ENCODE data around the gene THUMPD3. TPM values are rescaled to one million over a fixed set of nuclear protein-coding genes. Genes with fewer than 3 reads are reported as not detected.

Gene THUMPD3
- total RNA-seq, 1 donor from 2014 or later: 61.4 TPM

DNA sequence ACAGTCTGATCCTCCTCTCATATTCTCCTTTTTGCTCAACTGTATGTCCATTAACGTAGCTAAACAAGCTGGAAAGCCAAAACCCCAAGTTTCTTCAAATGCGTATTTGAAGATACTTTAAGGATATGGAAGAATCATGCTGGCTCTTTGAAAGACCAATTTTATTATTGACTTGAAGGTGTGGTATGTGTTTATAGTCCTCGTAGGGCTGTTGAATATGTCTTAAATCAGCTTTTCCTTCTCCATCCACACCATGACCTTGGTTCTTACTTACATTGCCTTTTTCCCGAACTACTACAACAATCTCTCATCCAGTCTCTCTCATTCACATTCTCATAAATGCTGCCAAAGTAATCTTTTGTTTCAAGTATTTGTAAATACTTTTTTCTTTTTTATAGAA, 19.7 kb upstream of the THUMPD3 start:
- Mint-ChIP-seq H3K4me1 (ENCODE audit: low read depth) (no peaks in the 10 kb centered on the region), H3K9me3 (no peaks in the 10 kb centered on the region), H3K4me3 (no peak overlapping the region), H3K27ac (no peak overlapping the region), H3K27me3 (ENCODE audit: insufficient read depth) (no peaks in the 10 kb centered on the region), H3K36me3 (ENCODE audit: low read depth) (no peaks in the 10 kb centered on the region)
- no peak for DNase-seq (ENCODE audit: low spot score)
- intact Hi-C loops (cut with micrococcal nuclease): no loop called here

DNA sequence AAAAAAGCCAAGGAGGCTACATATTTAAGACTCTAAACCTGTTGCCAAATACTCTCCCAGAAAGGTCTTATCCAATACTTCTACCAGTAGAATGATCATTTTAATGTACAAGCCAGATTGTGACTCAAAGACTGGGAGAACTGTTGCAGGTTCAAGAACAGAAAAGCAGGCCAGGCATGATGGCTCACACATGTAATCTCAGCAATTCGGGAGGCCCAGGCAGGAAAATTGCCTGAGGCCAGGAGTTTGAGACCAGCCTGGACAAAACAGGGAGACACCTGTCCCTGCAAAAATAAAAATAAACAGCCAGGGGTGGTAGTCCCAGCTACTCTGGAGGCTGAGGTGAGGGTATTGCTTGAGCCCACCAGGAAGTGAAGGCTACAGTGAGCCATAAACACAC, 17.8 kb upstream of the THUMPD3 start:
- no peaks in the 10 kb centered on the region for H3K9me3 Mint-ChIP-seq
- H3K4me3 Mint-ChIP-seq: no peak overlapping the region
- no peaks in the 10 kb centered on the region for H3K27me3 Mint-ChIP-seq (ENCODE audit: insufficient read depth)
- no peak overlapping the region for H3K27ac Mint-ChIP-seq
- no peak for DNase-seq (ENCODE audit: low spot score)
- H3K4me1 Mint-ChIP-seq (ENCODE audit: low read depth): no peaks in the 10 kb centered on the region
- intact Hi-C loops (cut with micrococcal nuclease): no loop called here
- no peaks in the 10 kb centered on the region for H3K36me3 Mint-ChIP-seq (ENCODE audit: low read depth)

DNA sequence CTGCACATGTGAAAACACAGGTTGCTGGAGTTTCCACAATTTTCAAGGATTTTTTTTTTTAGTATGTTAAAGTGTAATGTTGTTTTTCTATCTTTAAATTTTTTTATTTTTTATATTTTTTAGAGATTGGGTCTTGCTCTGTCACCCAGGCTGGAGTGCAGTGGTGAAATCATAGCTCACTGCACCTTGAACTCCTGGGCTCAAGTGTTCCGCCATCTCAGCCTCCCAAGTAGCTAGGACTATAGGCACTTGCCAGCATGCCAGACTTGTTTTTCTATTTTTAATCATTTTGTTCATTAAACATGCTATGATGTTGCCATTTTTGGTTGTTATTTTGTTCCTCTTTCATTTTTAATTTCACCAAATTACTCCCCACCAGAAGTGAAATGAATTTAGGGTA, 16.7 kb upstream of the THUMPD3 start:
- intact Hi-C loops (cut with micrococcal nuclease): no loop called here
- no peak overlapping the region for H3K27ac Mint-ChIP-seq

DNA sequence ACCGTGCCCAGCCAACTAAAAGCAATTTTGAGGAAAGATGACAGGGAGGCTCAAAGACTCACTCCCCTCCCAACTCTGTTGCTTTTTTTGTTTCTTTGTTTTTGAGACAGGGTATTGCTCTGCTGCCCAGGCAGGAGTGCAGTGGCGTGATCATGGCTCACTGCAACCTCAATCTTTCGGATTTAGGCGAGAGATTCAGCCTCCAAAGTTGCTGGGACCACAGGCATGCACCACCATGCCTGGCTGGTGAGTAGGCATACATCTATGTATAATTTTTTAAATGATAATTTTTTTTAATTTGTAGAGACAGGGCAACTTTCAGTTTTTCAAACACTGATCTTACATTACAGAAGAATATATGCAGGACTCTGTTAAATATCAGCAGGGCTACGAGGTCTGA, 15.8 kb upstream of the THUMPD3 start:
- DNase-seq (ENCODE audit: low spot score): no peak
- Mint-ChIP-seq H3K4me3 (no peak overlapping the region), H3K9me3 (no peaks in the 10 kb centered on the region), H3K27me3 (ENCODE audit: insufficient read depth) (no peaks in the 10 kb centered on the region), H3K36me3 (ENCODE audit: low read depth) (no peaks in the 10 kb centered on the region), H3K4me1 (ENCODE audit: low read depth) (no peaks in the 10 kb centered on the region), H3K27ac (no peak overlapping the region)
- intact Hi-C loops (cut with micrococcal nuclease): no loop called here

More for the DNA sequence above, 16.7 kb upstream of the THUMPD3 start:
- H3K36me3 Mint-ChIP-seq (ENCODE audit: low read depth): no peaks in the 10 kb centered on the region
- H3K27me3 Mint-ChIP-seq (ENCODE audit: insufficient read depth): no peaks in the 10 kb centered on the region
- H3K9me3 Mint-ChIP-seq: no peaks in the 10 kb centered on the region
- no peaks in the 10 kb centered on the region for H3K4me1 Mint-ChIP-seq (ENCODE audit: low read depth)
- H3K4me3 Mint-ChIP-seq: no peak overlapping the region
- DNase-seq (ENCODE audit: low spot score): no peak

- Mint-ChIP-seq H3K36me3 (ENCODE audit: low read depth) (no peaks in the 10 kb centered on the region), H3K27ac (no peak overlapping the region), H3K4me1 (ENCODE audit: low read depth) (peaks cover 3% of the 10 kb centered on the region), H3K9me3 (no peaks in the 10 kb centered on the region), H3K4me3 (no peak overlapping the region), H3K27me3 (ENCODE audit: insufficient read depth) (no peaks in the 10 kb centered on the region)
- intact Hi-C loops (cut with micrococcal nuclease): no loop called here
- no peak for DNase-seq (ENCODE audit: low spot score)
These were observed 15.0 kb upstream of the THUMPD3 start for GRCh38 chr3:9347887-9348286.

- H3K4me3 Mint-ChIP-seq: no peak overlapping the region
- DNase-seq (ENCODE audit: low spot score): no peak
- peaks cover 8% of the 10 kb centered on the region for H3K4me1 Mint-ChIP-seq (ENCODE audit: low read depth)
- no peaks in the 10 kb centered on the region for H3K36me3 Mint-ChIP-seq (ENCODE audit: low read depth)
- intact Hi-C loops (cut with micrococcal nuclease): no loop called here
- no peaks in the 10 kb centered on the region for H3K27me3 Mint-ChIP-seq (ENCODE audit: insufficient read depth)
- H3K27ac Mint-ChIP-seq: no peak overlapping the region
- no peaks in the 10 kb centered on the region for H3K9me3 Mint-ChIP-seq
These were observed 13.3 kb upstream of the THUMPD3 start for GRCh38 chr3:9349321-9350117.

GRCh38 chr3:9351709-9352126, 11.1 kb upstream of the THUMPD3 start:
- Mint-ChIP-seq H3K27ac (no peak overlapping the region), H3K36me3 (ENCODE audit: low read depth) (no peaks in the 10 kb centered on the region), H3K4me3 (no peak overlapping the region), H3K4me1 (ENCODE audit: low read depth) (peaks cover 20% of the 10 kb centered on the region), H3K27me3 (ENCODE audit: insufficient read depth) (no peaks in the 10 kb centered on the region), H3K9me3 (no peaks in the 10 kb centered on the region)
- intact Hi-C loops (cut with micrococcal nuclease): loop anchor here (2.0 kb wide), 1 partner anchor 297 kb away; the partner anchor contains the start of gene MTMR14
- no peak for DNase-seq (ENCODE audit: low spot score)

DNA sequence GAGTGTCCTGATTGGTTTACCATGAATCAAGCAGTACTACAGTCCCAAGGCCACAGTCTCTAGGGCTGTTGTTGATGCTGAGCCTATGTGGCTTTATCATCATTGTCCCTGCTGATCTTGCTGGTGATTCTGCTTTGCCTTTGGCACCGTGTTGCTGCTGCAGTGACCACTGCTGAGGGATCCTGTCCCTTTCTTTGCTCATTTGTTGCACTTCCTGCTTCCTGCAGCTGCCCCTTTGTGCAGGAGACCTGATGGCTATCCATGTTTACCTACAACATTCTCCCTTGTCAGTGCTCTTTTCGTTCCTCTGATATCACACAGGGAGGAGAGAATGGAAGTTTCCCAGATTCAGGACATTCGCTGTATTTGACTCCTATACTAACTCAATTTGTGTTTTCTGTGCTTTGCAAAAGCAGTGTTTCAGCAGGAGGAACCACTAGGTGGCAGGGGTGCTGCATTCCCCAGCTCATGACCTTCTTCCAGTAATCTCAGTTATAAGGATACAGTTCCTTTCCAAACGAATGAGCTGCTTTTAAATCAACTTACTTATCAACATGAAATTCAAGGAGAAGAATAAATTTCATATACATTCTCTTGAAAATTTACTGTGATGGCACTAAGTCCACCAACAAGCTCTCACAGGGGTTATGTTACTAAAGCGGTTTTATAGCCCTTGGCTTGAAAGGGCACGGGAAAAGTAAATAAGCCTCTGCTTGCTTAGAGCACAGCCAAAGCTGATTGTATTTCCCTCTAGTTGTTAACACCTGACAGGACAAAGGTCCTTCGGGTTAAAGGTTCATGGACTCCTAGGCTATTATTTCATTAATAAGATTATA, 9.7 kb upstream of the THUMPD3 start:
- Mint-ChIP-seq H3K36me3 (ENCODE audit: low read depth) (no peaks in the 10 kb centered on the region), H3K27me3 (ENCODE audit: insufficient read depth) (no peaks in the 10 kb centered on the region), H3K4me3 (no peak overlapping the region), H3K9me3 (no peaks in the 10 kb centered on the region), H3K4me1 (ENCODE audit: low read depth) (peaks cover 20% of the 10 kb centered on the region), H3K27ac (no peak overlapping the region)
- intact Hi-C loops (cut with micrococcal nuclease): loop anchor here (1.0 to 2.0 kb wide), 4 partner anchors 70 to 374 kb away; partner anchors contain the start of gene MTMR14
- peak; percentile 39 for DNase-seq (ENCODE audit: low spot score)

DNA sequence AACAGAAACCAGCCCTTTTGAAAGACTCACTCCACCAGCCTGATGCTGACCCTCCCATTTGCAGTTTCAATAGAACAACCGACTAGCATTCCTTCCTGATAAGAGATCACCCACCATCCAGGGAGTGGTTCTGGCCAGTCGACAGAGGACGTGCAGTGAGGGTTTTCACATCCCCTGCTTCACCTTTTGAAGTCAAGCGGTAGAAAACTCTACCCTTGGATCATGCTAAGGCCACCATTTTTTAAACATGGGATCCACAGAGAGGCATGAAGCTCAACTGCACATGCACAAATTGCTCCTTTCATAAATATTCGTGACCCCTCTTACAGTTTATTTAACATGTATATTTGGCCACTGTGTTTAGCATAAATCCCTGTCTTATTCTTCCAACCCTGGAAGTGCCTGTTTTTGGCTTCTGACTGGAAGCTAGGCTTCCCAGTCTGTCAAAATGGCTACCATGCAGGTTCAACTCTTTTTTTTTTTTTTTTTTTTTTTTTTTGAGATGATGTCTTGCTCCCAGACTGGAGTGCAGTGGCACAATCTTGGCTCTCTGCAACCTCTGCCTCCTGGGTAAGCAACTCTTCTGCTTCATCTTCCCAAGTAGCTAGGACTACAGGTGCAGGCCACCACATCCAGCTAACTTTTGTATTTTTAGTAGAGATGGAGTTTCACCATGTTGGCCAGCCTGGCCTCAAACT, 1.0 kb upstream of the THUMPD3 start:
- peak overlapping the region; percentile 15 for H3K4me3 Mint-ChIP-seq
- no peak overlapping the region for H3K27ac Mint-ChIP-seq
- H3K27me3 Mint-ChIP-seq (ENCODE audit: insufficient read depth): peaks cover 2% of the 10 kb centered on the region
- no peak for DNase-seq (ENCODE audit: low spot score)
- intact Hi-C loops (cut with micrococcal nuclease): loop anchor here (1.0 to 5.0 kb wide), 8 partner anchors 8 to 959 kb away; partner anchors contain the start of genes BRK1, BRPF1, FANCD2 and MTMR14
- no peaks in the 10 kb centered on the region for H3K9me3 Mint-ChIP-seq
- H3K4me1 Mint-ChIP-seq (ENCODE audit: low read depth): peaks cover 4% of the 10 kb centered on the region
- peaks cover 18% of the 10 kb centered on the region for H3K36me3 Mint-ChIP-seq (ENCODE audit: low read depth)

GRCh38 chr3:9369508-9369907, 6.7 kb downstream of the THUMPD3 start:
- Mint-ChIP-seq H3K27me3 (ENCODE audit: insufficient read depth) (no peaks in the 10 kb centered on the region), H3K9me3 (no peaks in the 10 kb centered on the region), H3K4me3 (no peak overlapping the region), H3K36me3 (ENCODE audit: low read depth) (peaks cover 43% of the 10 kb centered on the region), H3K27ac (no peak overlapping the region), H3K4me1 (ENCODE audit: low read depth) (peaks cover 25% of the 10 kb centered on the region)
- intact Hi-C loops (cut with micrococcal nuclease): no loop called here
- DNase-seq (ENCODE audit: low spot score): no peak

DNA sequence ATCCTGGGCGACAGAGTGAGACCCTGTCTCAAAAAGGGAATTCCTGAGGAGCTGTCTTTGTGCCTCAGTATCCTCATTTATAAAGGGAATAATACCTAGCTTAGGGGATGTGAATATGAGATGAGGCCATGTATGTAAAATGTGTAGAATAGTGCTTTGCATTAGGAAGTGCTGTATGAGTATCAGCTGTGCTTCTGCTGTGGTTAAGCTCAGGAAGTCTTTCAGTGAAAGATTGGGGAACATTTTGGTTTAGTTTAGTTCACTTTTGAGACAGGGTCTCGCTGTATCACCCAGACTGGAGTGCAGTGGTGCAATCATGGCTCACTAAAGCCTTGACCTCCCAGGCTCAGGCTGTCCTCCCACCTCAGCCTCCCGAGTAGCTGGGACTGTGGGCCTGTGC, 10.6 kb downstream of the THUMPD3 start:
- Mint-ChIP-seq H3K4me1 (ENCODE audit: low read depth) (peaks cover 41% of the 10 kb centered on the region), H3K27ac (peak overlapping the region; percentile 40), H3K36me3 (ENCODE audit: low read depth) (peaks cover 59% of the 10 kb centered on the region), H3K9me3 (no peaks in the 10 kb centered on the region), H3K27me3 (ENCODE audit: insufficient read depth) (no peaks in the 10 kb centered on the region), H3K4me3 (no peak overlapping the region)
- no peak for DNase-seq (ENCODE audit: low spot score)
- intact Hi-C loops (cut with micrococcal nuclease): no loop called here

DNA sequence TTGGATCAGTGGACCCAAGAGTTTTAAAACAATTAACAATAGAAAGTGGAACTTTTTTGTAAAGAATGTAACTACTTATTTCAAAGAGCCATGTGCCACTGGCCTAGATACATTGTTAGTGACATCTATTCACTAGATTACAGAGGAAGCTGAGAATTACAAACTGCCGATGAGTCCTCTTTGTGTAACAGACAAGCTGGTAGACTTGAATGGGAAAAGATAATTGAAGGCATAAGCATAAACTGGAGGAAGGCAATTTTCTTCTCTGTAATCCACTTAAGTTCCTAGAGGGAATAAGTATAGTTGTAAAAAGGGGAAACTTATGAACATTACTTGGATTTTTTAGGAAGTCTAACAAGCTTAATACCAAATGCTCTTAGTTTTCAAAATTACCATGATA, 15.1 kb downstream of the THUMPD3 start:
- peaks cover 51% of the 10 kb centered on the region for H3K36me3 Mint-ChIP-seq (ENCODE audit: low read depth)
- no peaks in the 10 kb centered on the region for H3K27me3 Mint-ChIP-seq (ENCODE audit: insufficient read depth)
- H3K9me3 Mint-ChIP-seq: no peaks in the 10 kb centered on the region
- H3K4me1 Mint-ChIP-seq (ENCODE audit: low read depth): peaks cover 31% of the 10 kb centered on the region
- DNase-seq (ENCODE audit: low spot score): no peak
- intact Hi-C loops (cut with micrococcal nuclease): no loop called here
- H3K4me3 Mint-ChIP-seq: no peak overlapping the region
- no peak overlapping the region for H3K27ac Mint-ChIP-seq
